AG09309 (cell line): ENCODE results near the gene EXOG.

ENCODE experiments used
- DNase-seq: peaks from one replicate; pipeline ENCODE4 v3.0.0-alpha.2; 2010; ENCODE audit warnings: low read depth
- H3K4me3 ChIP-seq: 2 replicates; pipeline ENCODE4 v1.5.1; 2011; ENCODE audit warnings: mild to moderate bottlenecking, low read depth, low read length, moderate library complexity; ENCODE audit not compliant: control insufficient read depth
- TF ChIP-seq, protein P1 (sequence below): IDR thresholded peaks from 2 replicates; pipeline ENCODE4 v1.5.1; 2011; ENCODE audit warnings: mild to moderate bottlenecking, low read depth, low read length, inconsistent platforms; ENCODE audit not compliant: insufficient read depth, control insufficient read depth; ENCODE audit errors: missing control alignments

Gene EXOG

DNA sequence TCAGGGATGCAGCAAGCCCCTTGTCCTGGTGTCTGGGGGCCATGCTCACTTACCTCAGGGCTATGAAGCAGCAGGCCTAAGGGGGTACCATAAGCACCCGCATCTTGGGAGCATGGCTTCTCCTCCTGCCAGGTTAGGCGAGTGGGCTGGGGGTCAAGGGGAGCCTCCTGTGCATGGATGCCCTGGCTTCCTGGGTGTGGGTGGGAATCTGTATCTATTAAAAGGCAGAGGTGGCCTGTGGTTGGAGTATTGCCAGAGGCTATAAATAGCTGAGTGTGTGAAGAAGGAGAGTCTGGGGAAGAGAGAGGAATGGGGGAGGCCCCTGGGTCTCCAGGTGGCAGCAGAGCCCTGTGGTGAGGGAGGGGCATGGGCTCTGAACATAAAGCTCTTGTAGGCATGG, 22.9 kb upstream of the EXOG start:
- no peak for DNase-seq

GRCh38 chr3:38474928-38475605, 21.1 kb upstream of the EXOG start:
- DNase-seq = no peak
- TF ChIP-seq, protein P1, sequence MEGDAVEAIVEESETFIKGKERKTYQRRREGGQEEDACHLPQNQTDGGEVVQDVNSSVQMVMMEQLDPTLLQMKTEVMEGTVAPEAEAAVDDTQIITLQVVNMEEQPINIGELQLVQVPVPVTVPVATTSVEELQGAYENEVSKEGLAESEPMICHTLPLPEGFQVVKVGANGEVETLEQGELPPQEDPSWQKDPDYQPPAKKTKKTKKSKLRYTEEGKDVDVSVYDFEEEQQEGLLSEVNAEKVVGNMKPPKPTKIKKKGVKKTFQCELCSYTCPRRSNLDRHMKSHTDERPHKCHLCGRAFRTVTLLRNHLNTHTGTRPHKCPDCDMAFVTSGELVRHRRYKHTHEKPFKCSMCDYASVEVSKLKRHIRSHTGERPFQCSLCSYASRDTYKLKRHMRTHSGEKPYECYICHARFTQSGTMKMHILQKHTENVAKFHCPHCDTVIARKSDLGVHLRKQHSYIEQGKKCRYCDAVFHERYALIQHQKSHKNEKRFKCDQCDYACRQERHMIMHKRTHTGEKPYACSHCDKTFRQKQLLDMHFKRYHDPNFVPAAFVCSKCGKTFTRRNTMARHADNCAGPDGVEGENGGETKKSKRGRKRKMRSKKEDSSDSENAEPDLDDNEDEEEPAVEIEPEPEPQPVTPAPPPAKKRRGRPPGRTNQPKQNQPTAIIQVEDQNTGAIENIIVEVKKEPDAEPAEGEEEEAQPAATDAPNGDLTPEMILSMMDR = no peak
- no peak overlapping the region for H3K4me3 ChIP-seq

More for the DNA sequence above, 22.9 kb upstream of the EXOG start:
- TF ChIP-seq, protein P1 = no peak
- H3K4me3 ChIP-seq = no peak overlapping the region

DNA sequence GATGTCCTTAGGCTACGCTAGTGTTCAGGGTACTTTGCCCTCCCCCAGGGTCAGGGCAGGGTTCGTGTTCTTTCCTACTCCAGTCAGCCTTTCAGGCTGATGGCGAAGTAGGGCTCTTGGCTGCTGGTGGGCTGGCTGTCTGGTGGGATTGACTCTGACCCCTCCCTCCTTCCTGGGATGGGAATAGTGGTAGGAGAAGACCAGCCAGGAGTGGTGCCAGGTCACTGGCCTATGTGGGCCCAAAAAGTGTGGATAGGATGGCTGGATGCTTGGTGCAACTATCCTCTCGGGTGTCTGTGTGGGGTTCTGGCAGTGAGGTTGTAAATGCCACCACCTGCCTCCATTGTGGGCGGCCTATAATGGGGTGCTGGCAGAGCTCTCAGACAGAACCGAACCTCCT, 20.4 kb upstream of the EXOG start:
- no peak for DNase-seq
- H3K4me3 ChIP-seq = no peak overlapping the region
- TF ChIP-seq, protein P1 = no peak

DNA sequence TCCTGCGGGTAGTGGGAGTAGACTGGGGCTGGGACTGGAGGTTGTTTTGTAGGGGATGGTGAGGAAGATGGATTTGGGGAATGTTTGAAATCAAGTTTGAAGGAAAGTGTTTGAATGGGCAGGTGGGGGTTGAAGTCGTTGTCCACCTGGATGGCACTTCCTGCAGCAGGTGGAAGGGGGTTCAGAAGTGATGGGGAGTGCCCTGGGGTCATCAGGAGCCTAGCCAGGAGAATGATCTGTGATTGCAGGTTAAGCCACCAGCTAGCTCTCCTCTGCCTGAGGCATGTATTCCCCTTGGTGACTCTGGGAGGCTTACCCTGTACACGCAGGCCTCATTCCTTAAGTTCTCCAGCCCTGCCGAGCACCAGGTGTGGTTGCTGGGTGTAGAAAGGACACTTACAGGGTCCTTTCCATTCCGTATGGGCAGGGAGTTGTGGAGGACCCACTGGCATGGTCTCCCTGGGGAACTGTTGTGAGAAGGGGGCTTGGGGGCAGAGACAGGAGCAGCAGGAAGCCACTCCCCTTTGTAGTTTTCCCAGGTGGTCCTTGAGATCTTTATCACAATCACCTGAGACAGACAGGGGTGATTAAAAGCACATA, 19.9 kb upstream of the EXOG start:
- DNase-seq = no peak
- TF ChIP-seq, protein P1 = no peak
- H3K4me3 ChIP-seq = no peak overlapping the region

GRCh38 chr3:38477057-38477820, 18.9 kb upstream of the EXOG start:
- no peak overlapping the region for H3K4me3 ChIP-seq
- TF ChIP-seq, protein P1 = no peak
- DNase-seq = no peak

GRCh38 chr3:38477839-38478450, 18.2 kb upstream of the EXOG start:
- no peak for DNase-seq
- H3K4me3 ChIP-seq = no peak overlapping the region
- TF ChIP-seq, protein P1 = no peak
